Effector CD4-positive, alpha-beta T cell (primary cell): ENCODE results near the gene RAB36.

Source experiments
- DNase-seq: peaks from one replicate; pipeline ENCODE4 v3.0.0-alpha.2; 2020
- total RNA-seq: gene quantifications from one replicate; lab custom pipeline; 2026; lab: John Stamatoyannopoulos, UW

RAB36 gene, protein sequence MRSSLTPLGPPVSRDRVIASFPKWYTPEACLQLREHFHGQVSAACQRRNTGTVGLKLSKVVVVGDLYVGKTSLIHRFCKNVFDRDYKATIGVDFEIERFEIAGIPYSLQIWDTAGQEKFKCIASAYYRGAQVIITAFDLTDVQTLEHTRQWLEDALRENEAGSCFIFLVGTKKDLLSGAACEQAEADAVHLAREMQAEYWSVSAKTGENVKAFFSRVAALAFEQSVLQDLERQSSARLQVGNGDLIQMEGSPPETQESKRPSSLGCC
- 1.7 reads per million for total RNA-seq

DNA sequence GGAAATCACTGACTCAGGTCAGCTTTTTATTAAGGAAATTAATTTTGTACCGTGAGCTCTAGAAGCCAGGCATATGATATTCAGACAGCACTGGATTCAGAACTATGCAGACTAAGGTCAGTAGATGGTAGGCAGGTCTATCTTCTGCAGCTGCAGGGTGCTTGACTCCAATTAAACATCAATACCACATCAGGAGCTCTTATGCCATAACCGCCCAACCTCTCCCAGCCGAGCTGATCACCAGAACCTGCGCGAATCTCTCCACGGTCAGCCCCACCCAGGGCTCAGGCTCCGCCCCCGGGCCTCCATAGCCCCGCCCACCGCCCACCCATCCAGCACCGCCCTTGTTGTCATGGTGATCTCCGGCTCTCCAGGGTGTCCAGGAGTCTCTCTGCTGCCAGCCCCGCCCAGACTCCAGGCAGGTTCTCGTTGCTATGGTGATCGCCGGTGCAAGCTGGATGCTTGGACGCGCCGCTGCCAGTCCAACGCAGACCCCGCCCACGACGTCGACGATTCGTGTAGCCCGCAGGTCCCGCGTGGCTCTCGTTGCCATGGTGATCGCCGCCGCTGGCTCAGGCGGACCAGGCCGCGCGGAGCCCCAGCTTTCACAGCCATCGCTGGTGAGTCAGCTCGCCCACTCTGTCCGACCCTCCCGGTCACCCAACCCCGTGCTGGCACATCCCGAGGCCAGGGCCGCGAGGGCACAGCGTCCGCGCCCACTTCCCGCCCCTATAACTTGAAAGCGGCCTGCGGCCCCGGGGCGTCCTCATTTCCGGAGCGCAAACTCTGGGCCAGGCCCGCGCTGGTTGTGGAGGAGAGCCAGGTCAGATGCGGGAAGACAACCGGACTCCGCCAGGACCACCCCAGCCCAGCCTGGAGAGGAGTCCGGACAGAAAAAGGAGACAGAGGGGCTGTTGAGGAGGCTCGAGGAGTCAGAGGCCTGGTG is at the start of gene RAB36:
Gene RAB36, plus strand, starts transcription at position 546 of the 946 bp plus-strand sequence. CDS start 1,140 bp downstream, outside the sequence.
- peak; percentile 91 for DNase-seq

DNA sequence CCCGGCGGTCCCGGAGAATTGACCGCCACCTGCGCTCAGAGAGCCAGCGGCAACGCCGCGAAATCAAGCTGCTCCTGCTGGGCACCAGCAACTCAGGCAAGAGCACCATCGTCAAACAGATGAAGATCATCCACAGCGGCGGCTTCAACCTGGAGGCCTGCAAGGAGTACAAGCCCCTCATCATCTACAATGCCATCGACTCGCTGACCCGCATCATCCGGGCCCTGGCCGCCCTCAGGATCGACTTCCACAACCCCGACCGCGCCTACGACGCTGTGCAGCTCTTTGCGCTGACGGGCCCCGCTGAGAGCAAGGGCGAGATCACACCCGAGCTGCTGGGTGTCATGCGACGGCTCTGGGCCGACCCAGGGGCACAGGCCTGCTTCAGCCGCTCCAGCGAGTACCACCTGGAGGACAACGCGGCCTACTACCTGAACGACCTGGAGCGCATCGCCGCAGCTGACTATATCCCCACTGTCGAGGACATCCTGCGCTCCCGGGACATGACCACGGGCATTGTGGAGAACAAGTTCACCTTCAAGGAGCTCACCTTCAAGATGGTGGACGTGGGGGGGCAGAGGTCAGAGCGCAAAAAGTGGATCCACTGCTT is 49.4 kb upstream of the RAB36 start:
- DNase-seq = no peak

DNA sequence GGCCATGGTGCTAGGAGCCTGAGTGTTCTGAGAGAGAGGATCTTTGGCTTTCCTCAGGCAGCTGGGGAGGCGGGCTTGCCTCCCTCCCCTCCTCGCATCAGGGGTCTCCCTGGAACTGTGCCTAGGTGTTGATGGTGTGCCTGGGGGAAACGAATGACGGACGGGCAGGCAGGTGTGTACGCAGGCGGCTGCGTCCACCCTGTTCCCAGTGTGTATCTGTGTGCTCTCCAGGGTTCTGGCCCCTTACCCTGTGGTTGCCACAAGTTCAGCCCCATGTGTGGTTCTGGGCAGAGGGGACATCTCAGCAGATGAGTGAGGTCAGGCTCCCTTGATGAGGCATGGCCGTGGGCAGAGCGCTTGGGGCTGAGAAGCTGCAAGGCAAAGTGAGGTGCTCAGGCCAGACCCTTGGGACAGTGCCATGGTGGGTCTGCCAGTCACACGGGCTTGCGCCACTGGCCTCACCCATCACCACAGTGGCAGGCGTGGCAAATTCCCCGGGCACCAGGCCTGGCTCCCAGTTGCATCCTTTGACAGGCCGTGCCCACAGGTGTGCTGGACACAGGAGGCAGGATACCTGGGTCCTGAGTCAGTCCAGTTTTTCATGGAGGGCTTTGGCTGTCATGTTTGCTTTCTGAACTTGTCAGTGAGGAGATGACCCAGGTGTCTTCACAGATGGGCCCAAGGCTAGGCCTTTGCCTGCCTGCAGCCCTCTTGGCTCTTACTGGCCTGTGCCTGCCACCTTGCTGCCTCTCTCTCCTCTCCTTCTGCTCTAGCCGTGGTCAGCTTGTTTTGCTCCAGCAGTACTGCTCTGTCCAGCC is 47.7 kb upstream of the RAB36 start:
- DNase-seq = no peak

DNA sequence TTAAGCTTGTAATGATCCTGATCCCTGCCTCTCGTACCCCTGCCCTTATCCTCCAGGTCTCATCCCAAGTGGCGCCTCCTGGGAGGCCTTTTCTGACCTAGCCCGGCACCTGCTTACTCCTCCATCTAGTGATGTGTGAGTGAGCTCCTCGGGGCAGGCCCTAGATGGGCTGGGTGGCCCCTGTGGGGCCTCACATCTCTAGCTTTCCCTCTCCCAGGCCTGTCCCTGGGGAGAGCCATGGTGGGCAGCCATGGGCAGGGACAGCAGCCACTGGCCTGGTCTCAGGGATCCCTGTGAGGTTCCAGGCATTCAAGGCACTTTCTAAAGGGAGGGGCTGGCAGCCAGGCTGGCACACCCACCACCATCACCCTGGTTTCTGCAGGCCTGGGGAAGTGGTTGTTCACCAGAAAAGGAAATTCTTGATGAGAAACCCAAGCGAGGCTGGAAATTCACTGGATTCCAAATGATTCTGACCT is 47.0 kb upstream of the RAB36 start:
- DNase-seq = no peak

DNA sequence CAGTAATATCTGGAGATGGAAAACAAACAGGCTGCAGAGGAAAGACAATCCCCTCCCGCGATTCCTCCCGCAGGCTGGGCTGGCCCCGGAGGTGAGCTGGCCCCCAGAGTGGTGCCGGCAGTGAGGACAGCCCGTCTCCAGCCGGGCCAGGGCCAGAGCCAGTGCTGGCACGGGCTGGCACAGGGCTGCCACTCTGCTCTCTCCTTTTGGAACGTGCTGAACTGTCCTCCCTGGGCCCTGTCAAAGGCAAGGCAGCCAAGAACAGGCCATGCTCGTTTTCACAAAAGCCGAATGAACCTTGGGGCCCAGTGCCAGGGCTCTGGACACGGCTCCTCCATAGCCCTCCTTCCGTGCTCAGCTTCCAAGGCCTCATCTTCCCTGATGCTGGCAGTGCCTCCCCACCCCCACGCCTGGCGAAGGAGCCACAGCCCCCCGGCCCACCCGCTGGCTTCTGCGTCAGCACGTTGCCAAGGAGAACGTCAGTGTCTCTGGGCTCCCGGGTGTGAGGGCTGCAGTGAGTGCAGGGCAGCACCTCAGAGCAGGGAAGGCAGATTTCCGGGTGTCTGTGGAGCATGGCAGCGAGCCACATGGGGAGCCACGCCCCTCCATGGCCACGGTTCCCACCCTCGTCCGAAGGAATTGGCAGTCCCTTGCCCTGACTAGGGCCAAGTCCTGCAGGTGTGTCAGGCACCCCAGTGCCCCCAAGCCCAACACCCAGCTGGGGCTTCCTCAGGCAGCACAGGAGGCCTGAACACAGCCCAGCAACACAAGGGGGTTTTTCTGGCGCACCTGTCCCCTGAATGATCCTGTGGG is 46.4 kb upstream of the RAB36 start:
- DNase-seq = no peak

DNA sequence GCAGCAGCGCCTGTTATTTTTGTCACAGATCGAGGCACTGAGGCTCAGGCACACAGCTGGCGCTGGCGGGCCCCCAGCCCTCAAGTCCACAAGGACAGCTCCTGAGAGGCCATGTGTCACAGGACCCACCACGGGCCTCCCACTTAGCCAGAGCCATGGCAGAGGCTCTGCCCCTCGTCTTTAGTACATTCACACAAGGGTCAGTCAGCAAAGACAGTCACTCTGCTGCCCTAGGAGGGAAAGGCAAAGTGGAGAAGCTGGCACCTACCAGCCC is 45.8 kb upstream of the RAB36 start:
- DNase-seq = no peak

DNA sequence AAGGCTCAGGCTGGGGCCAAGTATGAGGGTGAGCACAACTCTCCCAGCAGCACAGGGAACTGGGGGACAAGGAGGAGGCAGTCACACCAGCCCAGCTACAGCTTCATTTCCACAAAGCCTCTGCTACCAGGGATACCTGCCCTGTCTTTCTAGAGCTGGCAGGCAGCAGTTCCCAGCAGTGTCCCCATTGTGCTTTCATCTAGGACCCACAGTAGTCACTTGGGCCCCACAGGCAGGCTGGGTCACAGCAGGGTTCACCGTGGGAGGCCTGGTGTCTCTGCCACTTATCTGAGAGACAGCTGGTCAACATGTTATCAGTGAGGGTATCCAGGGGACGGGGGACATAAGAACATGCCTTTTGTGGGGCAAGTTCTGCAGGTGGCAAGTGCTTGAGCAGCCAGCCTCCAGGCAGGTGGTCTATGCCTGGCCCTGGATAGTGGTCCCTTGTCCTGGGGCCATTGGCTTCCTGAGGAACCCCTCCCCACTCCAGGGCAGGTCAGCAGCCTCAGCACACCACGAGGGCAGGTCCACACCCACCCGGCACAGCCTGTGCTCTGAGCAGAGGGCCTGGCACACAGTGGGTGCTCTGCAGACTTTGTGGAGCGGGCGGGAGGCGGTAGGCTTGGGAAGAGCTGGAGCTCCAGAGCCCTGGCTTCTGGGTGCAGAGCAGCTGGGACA is 45.0 kb upstream of the RAB36 start:
- DNase-seq = no peak

DNA sequence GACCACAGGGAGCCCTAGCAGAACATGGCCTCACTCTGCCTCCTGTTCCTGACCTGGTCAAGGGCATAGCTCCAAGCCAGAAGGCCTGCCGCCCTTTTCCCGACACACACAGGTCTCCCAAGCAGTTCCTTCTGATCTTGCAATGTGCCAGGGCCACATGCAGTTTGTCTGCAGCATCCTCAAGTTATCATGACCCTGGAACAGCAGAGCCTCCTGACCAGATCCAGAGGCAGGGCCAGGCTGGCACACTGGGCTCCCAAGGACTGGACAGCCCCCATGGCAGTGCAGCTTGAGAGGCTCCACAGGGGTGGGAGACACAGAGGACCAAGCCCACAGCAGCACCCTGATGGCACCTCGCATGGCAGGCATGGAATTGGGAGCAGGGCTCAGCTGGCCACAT is 43.8 kb upstream of the RAB36 start:
- no peak for DNase-seq

DNA sequence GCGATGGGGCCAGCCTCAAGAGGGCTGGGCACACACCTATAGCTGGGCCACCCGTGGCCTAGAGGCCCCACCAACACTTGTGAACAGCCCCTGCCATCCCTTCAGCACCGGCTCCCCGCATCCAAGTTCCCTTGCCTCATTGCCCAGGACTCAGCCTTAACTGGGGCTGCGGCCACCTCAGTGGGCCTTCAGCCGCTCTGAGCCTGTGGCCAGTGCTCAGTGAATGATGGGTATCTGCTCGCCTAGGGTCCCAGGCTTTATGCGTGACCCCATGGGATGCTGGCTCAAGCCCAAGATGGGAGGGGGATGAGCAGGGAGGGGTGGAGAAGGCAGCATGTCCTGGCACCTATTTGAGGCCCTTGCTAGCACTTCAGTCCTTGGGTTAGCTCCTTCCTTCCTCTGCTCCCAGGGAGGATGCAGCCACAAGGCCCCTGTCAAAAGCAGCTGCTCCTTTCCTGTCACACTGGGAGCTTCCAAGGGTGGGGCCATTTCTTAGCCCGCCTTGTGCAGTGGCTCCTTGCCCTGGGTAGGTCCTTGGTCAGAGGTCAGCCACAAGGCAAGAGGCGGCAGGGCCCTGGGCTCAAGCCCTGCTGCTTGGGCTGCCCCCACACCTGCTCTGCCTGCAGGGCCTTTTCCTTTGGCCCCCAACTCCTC is 43.1 kb upstream of the RAB36 start:
- no peak for DNase-seq

DNA sequence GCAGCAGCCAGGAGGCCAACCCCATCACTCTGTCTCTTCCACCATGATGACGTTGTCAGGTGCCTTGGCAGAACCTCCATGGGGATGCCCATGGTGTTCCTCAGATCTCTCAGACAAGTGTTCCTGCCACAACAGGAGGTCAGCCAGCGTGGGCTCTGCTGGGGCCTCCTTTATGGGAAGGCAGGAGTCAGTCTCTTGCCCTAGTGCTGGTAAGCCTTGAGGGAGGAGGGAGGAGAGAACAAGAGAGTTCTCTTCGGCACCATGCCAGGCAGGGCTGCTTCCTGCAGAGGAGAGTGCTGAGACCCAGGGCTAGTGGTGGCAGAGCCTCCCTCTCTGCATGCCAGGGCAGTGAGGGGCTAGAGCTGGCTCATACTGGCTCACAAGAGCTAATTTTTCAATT is 42.5 kb upstream of the RAB36 start:
- no peak for DNase-seq

DNA sequence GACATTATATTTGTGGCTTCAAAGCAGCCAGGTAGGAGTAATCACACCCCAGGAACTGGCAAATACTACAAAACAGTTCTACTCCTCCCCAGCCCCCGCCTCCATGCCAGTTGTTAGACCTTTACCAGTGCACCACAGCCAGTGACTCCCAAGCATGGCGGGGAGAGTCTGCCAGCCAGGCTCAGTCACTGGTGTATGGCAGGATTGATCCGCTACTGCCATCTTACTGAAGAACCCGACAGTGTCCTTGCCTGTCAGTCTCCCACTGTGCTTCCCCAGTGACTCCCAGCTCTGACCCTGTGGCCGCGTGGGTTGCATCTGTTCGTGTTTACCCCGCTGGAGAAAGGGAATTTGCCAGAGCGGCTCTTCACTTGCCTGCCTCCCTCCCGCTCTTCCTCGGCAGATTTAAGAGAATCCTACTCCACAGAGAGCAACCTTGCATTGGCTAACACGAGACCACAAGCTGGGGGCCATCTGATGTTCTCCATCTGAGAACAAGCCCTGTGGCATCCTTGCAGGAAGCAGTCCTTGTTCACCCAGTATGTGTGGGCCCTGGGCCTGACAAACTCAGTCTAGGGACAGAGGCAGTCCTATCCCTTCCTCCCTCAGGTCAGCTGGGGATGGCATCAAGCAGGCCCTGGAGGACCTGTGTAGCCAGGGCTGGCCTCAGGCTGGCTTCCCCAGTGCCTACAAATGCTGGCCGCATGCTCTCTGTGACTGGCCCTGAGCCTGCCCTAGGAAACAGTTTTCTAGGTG is 41.9 kb upstream of the RAB36 start:
- DNase-seq = no peak

DNA sequence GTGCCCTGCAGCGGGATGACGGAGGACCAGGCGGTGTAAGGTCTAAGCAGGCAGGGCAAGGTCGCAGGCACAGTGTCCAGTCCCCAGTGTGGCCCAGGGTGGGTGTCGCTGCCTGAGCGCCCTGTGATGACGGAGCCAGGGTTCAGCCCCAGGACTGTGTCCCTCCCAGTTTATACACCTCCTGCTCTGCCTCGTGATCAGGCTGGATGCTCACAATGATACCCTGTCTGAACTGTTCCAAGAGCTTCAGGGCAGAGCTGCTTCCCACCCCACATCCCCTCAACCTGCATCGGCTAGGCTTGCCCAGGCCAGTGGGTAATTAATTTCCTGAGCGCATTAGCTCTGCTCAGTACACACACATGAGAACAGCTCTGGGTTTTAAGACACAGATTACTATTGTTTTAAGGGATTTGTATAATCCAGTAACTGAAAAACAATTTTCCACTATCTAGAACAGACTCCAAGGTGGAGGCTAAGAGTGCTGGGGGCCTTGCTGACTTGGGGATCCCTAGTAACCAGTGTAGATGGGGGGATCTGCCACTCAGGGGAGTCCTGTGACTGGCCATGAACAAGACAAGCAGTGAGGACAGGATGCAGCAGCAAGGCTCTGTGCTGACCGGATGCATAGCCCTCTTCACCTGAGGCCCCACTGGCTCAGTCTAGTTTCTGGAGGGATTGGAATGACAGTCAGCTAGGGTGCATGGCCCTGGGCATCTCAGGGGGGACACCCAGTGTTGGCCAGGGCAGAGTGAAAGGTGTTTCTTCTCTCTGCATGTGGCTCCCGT is 40.9 kb upstream of the RAB36 start:
- no peak for DNase-seq

DNA sequence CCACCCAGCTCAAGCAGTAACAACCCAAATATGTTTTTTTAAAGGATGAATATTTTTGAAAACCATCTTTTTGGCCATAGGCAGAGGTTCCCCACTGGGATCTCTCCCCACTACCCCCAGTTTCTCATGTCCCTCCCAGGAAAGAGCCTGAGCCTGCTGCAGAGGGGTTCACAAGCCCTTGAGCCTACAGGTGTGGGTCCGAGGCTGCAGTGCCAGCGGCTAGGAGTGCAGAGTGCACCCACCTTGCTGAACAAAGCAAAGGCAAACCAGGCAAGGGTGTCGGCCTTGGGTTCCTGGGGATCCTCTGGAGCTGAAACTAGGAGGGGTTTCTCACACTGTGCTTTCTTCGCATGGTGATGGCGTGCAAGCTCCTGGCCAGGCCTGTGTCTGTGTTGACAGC is 40.0 kb upstream of the RAB36 start:
- no peak for DNase-seq

DNA sequence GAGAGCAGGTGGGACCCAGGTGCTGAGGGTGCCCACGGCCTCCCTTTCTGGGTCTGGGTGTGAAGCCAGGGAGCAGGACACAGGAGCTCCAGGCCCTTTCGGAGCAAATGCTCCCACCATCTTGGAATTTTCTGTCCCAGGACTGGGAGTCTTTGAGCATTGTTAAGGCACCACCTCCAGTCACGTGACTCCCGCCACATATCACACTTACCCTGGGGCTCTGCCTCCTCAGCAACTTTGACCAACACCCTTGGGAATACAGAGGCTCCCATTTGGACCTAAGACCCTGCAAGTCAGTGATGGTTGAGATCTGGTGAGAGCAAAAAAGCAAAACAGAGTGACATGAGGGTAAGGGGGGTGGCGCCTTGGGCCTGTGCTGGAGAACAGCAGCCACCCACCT is 39.4 kb upstream of the RAB36 start:
- DNase-seq = no peak

DNA sequence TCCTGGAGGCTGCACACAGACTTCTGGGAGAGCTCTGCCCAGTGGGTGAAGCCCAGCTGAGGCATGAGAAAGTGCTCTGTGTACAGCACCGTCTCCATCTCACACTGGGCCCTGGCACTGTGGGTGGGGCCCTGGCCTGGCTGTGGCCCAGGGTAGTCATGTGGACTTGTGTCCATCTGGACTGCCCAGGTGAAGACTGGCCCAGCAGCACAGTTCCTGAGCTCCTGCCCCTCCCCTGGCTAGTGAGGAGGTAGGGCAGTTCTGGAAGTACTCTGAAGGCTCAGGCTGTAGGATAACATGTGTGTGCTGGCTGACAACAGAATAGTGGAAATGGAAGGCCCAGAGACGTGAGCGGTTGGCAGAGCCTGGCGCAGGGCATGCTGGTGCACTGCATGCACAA is 38.9 kb upstream of the RAB36 start:
- no peak for DNase-seq

DNA sequence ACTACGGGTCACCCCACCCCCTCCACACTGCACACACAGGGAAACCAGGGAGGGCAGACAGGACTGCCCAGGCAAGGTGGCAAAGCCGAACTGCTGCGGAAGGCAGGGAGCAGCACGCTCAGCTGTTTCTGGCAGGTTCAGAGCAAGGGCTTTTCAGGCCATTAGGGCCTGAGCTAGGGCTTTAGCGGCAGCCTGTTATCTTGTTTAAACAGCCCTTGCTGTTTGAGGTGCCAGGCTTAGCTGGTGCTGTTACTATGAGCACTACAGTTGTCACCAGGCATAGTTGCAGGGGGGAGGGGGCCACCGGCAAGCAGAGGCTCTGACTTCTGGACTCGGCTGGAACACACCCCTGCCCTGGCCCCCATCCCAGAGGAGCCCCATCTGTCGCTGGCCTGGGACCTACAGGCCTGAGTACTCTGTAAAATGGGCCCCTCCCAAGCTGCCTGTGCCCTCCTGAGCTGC is 38.3 kb upstream of the RAB36 start:
- DNase-seq = no peak

DNA sequence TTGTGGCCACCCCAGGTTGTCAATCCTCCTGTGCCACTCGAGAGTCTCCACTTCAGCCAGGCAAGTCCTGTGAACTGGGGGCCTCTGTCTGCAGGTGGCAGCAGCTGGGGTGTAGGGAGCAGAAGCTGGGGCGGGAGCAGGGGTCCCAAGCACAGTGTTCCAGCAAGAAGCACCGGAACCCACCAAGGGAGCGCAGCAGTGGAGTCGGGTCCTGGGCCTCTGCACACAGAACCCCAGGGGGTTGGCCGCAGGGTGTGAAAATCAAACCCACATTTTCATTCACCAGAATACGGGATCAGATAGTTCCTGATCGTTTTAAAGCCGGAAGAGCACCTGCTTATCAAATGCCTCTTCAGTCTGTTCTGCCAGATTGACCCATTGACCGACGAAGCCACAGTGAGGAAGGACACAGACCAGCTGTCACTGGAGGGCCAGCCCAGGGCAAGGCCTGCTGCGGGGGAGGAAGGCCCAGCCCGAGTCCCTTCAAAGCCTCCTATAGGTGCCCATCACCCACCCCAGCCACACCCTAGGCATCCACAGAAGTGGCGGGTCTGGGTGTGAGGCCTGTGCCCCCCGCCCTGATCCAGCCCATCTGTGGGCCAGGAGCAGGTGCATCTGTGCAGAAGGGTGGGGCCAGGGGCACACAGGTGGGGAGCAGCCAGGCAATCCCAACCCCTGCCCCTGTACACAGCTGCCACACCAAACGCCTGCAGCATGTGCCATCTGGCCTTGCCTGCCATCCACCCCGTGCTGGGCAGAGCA is 37.6 kb upstream of the RAB36 start:
- no peak for DNase-seq
